NCI-H2171 (cell line): ENCODE data around the gene RIOK1.
"Not testable (repeated sequence)": the region's sequence is repeated elsewhere in the genome, so short reads cannot be mapped to it uniquely, and the experiment has no call there.

Source experiments
- DNase-seq: peaks from one replicate; lab custom pipeline; 2025; lab: John Stamatoyannopoulos, UW

The RIOK1 gene

DNA sequence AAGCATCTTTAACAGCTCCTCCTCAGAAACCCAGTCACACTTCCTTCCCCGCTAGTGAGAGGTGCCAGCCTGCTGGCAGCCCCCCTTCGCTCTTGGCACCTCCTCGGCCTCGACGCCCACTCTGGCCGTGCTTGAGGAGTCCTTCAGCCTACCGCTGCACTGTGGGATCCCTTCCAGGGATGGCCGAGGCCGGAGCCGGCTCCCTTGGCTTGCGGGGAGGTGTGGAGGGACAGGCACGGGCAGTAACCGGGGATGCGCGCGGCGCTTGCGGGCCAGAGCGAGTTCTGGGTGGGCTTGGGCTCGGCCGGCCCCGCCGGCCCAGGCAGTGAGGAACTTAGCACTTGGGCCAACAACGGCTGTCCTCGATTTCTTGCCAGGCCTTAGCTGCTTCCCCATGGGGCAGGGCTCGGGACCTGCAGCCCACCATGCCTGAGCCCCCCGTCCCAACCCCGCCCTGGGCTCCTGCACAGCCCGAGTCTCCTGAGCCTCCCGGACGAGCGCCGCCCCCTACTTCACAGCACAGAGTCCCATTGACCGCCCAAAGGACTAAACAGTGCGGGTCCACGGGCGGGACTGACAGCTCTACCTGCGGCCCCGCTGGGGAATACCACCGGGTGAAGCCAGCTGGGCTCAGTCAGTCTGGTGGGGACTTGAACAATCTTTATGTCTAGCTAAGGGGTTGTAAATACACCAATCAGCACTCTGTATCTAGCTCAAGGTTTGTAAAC, 51.6 kb downstream of the RIOK1 start:
- DNase-seq = no peak

DNA sequence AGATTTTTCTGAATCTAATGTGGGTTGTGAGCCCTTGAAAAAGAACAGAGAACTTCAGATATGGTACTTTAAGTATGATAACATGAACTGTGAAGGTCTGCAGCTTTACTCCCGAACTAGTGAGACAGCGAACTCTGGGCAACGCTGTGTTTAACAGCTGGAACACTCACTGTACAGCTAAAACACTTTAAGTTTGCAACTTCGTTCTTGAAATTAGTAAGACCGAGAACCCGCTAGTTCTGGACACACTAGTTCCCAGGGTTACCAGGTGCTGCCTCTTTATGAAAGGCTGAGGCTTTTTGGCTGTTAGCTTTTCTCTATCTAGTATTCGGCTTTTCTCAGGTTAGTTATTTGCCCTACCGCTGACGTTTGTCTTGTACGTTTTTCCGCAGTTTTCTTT, 52.9 kb downstream of the RIOK1 start:
- no peak for DNase-seq

DNA sequence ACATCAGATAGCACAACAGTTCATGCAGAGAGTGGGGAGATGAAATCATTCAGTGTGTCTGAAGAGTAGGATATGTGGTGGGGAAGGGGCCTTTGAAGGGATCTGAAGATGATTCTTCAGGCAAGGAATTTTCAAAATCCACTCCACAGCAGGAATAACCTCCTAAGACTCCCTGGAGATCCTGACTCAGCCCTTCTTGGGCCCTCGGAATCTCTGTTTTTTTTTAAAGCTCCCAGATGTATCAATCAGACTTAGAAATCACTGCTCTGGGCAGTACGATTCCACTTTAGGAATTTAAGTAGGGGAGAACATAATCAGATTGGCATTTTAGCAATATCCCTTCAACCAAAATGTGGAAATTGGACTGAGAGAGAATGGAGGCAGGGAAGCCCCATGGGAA, 55.5 kb downstream of the RIOK1 start:
- no peak for DNase-seq

DNA sequence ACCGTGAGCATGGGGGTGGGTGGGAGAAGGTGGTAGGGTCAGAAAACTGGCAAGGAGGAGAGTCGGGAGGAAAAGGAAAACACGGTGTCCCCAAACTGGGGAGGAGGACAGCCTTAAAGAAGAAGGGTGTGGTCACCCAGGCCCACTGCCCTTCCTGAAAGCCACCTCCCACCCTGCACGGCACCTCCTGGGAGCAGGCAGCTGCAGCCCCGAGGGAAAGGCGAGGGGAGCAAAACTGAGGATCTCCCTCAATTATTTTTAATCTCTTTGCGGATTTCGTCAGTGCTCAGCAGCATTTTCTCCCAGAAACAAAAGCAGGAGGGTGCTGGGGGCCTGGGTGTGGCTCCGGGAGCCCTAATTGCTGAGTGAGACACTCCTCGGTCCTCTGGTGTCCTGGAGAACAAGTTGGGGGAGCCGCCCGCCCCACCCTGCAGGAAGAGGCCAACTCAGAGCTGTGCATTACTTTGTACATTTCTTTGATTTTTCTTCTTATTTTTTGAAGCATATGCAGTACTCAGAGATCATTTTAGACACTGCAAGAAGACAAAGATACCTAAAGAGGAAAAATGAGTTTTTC, 56.4 kb downstream of the RIOK1 start:
- DNase-seq = no peak

DNA sequence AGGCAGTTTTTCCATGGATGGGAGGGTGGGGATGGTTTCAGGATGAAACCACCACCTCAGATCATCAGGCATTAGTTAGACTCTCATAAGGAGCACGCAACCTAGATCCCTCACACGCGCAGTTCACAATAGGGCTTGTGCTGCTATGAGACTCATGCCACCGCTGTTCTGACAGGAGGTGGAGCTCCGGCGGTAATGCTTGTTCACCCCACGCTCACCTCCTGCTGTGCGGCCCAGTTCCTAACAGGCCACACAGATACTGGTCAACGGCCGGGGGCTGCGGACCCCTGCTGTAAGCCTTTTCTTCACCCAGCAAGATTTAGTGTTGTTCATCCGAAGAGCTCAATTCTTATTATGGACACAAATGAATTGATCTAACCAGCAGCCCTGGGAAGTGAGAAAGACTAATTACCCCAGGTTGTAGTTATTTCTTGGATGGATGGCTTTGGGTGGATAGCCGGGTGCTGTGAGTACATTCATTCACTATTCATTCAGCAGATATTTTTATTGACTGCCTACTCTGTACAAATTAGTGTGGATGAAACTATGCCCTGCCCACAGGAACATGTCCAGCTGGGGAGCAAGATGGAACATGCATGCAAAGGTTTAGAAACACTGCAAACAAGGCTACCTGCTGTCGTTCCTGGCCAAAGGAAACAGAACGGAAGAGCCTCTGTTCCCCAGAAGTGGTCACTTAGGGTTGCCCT, 57.2 kb downstream of the RIOK1 start:
- no peak for DNase-seq

DNA sequence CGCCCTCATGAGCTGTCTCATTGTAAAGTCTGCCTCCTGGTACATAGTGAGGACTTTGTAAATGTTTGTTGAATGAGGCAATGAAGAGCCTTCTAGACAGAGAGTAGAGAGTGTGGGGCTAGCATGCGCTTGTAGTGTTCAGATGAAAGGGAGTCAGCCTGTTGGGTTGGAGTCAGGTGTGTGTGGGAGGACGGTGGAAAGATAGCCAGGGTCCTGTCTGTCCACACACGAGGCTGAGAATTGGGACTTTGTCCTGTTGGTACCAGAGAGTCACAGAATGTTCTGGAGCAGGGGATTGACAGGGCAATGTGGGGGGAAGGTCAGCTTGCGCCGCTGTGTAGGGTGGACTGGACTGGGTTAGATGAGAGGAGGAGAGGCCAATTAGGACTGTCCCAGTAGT, 58.6 kb downstream of the RIOK1 start:
- no peak for DNase-seq

DNA sequence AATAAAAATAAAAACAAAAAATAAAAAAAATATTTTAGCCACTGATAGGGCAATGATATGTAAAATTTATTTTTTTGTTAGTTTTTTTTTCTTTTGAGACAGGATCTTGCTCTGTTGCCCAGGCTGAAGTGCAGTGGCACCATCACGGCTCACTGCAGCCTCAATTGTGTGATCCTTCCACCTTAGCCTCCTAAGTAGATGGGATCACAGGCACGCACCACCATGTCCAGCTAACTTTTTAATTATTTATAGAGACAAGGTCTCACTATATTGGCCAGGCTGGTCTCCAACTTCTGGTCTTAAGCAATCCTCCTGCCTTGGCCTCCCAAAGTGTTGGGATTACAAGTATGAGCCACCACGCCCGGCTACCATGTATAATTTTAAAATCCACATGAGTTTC, 59.4 kb downstream of the RIOK1 start:
- DNase-seq = no peak

DNA sequence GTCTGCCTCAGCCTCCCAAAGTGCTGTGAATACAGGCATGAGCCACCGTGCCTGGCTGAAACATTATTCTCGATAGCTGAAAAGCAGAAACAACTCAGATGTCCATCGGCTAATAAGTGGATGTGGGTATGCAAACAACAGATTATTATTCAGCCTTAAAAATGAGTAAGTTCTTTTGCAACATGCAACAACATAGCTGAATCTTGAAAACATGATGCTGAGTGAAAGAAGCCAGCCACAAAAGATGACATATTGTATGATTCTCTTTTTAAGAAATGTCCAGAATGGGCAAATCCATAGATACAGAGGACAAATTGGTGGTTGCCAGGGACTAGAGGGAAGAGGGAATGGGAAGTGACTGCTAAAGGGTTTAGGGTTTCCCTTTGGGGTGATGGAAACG, 61.7 kb downstream of the RIOK1 start:
- DNase-seq = no peak

DNA sequence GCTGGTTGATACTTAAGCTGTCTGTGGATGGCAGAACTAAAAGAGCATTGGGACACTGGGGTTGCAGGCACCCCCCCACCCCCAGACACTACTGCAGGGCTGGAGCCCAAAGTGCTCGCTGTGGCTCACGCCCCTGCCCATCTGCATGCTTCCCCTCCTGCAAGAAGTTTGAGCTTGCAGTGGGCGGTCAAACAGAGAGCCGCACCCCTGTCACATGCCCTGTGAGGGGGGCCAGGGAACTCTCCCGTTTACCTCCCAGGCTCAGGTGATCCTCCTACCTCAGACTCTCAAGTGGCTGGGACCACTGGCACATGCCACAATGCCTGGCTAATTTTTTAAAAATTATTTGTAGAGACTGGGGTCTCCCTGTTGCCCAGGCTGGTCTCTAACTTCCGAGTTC, 63.3 kb downstream of the RIOK1 start:
- no peak for DNase-seq

DNA sequence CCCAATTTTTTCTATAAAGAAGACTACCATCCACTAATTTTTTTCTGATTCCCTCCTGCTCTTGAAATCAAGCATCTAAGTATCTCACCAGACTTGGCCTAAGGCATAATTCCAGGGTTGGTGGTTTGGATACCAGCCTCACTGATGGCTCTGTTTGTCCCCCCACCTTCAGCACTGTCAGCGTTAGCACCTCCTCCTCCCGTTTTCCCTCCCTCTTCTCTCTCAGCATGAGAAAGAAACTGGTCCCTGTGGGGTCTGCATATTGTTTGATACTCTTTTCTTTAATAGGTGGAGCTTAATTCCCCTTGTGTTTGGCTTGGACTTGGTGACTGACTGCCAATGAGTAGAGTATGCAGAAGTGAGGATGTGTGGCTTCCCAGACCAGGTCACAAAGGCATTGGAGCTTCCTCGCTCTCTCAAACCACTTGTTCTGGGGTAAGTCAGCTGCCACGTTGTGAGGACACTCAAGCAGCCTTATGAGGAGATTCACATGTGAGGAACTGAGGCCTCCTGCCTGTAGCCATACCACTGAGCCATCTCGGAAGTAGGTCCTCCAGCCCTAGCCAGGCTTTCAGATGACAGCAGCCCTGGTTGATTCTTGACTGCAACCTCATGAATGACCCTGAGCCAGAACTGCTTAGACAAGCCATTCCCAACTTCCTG, 65.2 kb downstream of the RIOK1 start:
- no peak for DNase-seq

DNA sequence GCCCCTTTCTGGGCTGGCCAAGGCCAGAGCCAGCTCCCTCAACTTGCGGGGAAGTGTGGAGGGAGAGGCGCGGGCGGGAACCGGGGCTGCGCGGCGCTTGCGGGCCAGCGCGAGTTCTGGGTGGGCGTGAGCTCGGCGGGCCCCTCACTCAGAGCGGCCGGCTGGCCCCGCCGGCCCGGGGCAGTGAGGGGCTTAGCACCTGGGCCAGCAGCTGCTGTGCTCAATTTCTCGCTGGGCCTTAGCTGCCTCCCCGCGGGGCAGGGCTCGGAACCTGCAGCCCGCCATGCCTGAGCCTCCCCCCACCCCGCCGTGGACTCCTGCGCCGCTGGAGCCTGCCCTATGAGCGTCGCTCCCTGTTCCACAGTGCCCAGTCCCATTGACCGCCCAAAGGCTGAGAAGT, 66.7 kb downstream of the RIOK1 start:
- DNase-seq = not testable (repeated sequence)

DNA sequence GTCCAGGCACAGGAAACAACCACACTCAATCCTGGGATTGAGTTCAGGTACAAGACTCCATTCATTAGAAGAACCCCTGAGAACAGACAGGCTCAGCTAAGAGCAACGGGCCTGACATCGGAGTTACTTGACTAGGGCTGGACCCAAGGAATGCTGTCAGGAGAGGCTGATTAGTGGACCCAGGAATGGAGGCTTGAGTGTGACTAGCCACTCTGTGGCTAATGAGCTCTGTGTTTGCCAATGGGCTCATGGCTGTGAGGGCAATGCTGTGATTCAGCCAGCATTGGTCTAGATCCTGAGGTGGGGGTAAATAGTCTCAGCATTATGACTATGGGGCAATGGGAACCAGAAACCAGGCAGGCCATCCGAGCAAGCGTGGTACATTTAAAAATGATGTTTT, 71.8 kb downstream of the RIOK1 start:
- DNase-seq = no peak

DNA sequence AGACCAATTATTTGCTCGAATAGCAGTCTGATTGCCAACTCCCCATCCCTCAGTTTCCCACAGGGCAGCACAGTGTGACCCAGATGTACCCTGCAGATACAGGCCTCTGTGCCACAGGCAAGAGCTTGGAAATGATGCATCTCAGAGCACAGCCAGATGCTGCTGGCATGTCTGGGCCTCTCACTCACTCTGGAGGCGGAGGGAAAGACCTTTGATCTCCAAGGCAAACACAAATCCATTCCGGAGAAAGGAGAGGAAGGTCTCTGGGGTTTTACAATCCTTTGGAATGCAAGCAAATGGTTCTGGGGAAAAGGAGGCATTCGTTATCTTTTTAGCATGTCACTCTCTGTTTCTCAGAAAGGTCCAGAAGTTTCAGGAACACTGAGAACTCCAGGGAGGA, 74.2 kb downstream of the RIOK1 start:
- DNase-seq = peak; percentile 77

DNA sequence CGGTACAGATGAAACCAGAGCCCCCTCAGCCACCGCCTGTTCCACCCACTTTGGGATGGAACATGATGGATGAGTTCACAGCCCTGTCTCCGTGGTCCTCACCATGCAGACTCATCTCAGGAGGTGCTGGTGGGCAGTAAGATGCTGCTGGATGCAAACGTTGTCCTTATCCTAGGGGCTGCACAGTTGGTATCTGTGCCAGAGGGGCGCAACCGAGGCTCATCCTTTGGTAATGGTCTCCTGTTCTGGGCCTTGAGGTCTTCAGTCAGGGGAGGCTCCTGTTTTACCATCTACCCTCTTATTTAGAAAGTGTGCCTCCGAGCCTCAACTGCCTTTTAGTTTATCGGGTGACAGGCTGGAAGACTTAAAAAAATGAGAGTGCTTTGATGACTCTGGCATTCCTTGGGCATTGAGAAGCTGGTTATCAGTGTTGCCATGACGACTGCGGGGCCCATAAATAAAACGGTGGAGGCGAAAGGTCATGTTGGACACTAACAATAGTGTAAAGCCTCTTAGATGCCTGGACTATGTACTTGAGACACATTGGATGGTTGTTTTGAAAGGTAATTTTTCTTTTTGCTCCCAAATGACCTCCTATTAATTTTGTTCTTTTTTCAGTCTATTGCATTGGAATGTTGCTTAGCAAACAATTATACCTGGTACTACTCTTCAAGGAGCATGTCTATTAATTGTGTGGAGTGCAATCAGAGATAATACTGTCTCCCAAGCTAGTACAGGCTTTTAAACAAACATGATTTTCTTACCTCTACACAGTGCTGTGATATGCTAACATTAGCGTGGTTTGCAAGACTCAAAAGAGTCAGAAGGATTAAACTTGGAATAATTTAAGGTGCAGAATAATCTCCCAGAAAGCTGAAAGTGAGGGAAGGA, 77.6 kb downstream of the RIOK1 start:
- no peak for DNase-seq
